Psoas muscle (tissue), 8 donors: ENCODE results near the gene FGGY. TPM values are rescaled to one million over a fixed set of nuclear protein-coding genes. Genes with fewer than 3 reads are reported as not detected.
A peak's percentile ranks its signal among the peaks of the same experiment; 100 is the strongest.

Source experiments
- ATAC-seq, 4 donors: fragments of 200-7000 bp; cut with Tn5 transposase; one replicate each; pipeline ENCODE4 v1.9.1; 2020; ENCODE audit warnings: moderate library complexity in 3 of 4, mild to moderate bottlenecking in 2 of 4
- DNase-seq, 2 donors: peaks; one replicate each; pipeline ENCODE4 v3.0.0-alpha.2; 2020
- H3K27ac ChIP-seq: fragments of 200-600 bp; one replicate; pipeline ENCODE4 v1.8.0; 2022
- H3K27me3 ChIP-seq, 3 donors: fragments of 200-600 bp in 1 of 3; one replicate each; pipeline versions ENCODE4 v1.6.1 to v1.8.0; 2013 to 2022; ENCODE audit warnings: low read length in 2 of 3, mild to moderate bottlenecking in 2 of 3, moderate library complexity in 1 of 3; ENCODE audit not compliant: insufficient read depth in 3 of 3
- H3K36me3 ChIP-seq, 2 donors: fragments of 200-600 bp in 1 of 2; one replicate each; pipeline versions ENCODE4 v1.6.1 to v1.8.0; 2013 to 2022; ENCODE audit warnings: low read depth in 1 of 2, mild to moderate bottlenecking in 1 of 2, moderate library complexity in 1 of 2; ENCODE audit not compliant: insufficient read depth in 1 of 2
- H3K4me1 ChIP-seq: fragments of 200-600 bp; one replicate; pipeline ENCODE4 v1.8.0; 2022
- H3K4me3 ChIP-seq: fragments of 200-600 bp; one replicate; pipeline ENCODE4 v1.8.0; 2022; ENCODE audit warnings: mild to moderate bottlenecking
- H3K9me3 ChIP-seq: fragments of 200-600 bp; one replicate; pipeline ENCODE4 v1.8.0; 2022
- CTCF ChIP-seq: fragments of 200-600 bp; IDR thresholded peaks from one replicate; pipeline ENCODE4 v1.8.0; 2022; ENCODE audit warnings: antibody characterized with exemption
- WGBS, 3 donors: extraction: QIAGEN DNeasy Blood & Tissue Kit; methylation state at CpG; one replicate each; pipeline versions ENCODE4 v1.1.6 to v1.1.7; 2013; 5-methylcytosine and 5-hydroxymethylcytosine counted together
- intact Hi-C, 2 donors: fragments of 100-400 bp; cut with DNase I; formaldehyde crosslinking; loops; one replicate each; pipeline versions ENCODE4 v1.11.0 to v1.14.2; 2022
- polyA plus RNA-seq, 3 donors: library from polyadenylated mRNA; stranded (reverse); fragments of 200-250 nt; gene quantifications; one replicate each; pipeline ENCODE4 v1.2.3, GENCODE V29; 2013
- total RNA-seq, 4 donors: library from RNA; stranded (reverse); fragmentation: NEBNext Ultra II Directional in 2 of 4; extraction: Animal tissue kit (Norgen Biotek cat#: 25700) in 2 of 4; gene quantifications; one replicate each; pipeline versions ENCODE4 v1.2.1 to v1.2.4, GENCODE V29; 2021 to 2023
- donor health status: healthy with polysubstance abuse.
- donor health status: DM: no; HTN: no; CAD: no; lungs with moderate emphysema.
- donor health status: Bipolar disorder and iron deficiency.
- donor health status: healthy.
- donor health status: DM: yes; HTN: yes; CAD: no.
- donor health status: DM: no; HTN: no; CAD: no.
- donor health status: DM: no; HTN: no; CAD: no.
- donor health status: DM: yes; HTN: yes; CAD: no.

The FGGY gene
- total and polyA plus RNA-seq, 7 donors, result 11.9 to 72.2 (median 46.5) TPM

DNA sequence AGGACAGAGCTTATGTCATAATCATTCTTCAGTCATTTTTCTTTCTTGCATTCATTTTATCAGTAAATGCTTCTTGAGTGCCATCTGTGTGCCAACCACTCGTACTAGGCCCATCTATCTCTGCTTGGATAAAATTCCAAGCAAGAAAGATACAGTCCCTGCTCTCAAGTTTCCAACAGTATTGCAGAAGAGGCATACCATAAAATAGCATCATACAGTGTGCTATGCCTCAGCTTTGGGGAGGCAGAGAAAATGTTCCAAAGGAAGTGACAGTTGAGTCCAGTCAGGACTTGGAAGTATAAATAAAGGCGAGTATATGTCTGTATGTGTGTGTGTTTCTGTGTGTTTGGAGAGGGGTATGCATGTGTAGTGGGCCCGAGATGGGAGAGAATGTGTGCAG lies 404.5 kb downstream of the FGGY start:
- H3K4me1 ChIP-seq, result peaks cover 68% of the 10 kb centered on the region
- intact Hi-C loops, result loop anchor here (5.0 to 10.0 kb wide), 3 partner anchors 404 to 959 kb away; partner anchors contain the start of gene FGGY (in 1 of the 2)
- no peaks in the 10 kb centered on the region for H3K36me3 ChIP-seq
- no peak overlapping the region for H3K4me3 ChIP-seq
- TF ChIP-seq CTCF, result no peak
- DNase-seq, result no peak
- H3K27ac ChIP-seq, result peak overlapping the region; percentile 78
- 76 to 92% (median 83%) methylated on average over 3 of the region's 3 CpGs for WGBS, 3 donors
- ATAC-seq, result peak in 1 of 4 donors; percentile 13
- H3K9me3 ChIP-seq, result no peaks in the 10 kb centered on the region
- no peaks in the 10 kb centered on the region for H3K27me3 ChIP-seq

- DNase-seq, result no peak
- Histone ChIP-seq H3K4me1 (peaks cover 76% of the 10 kb centered on the region), H3K9me3 (no peaks in the 10 kb centered on the region), H3K27ac (peak overlapping the region; percentile 78), H3K27me3 (no peaks in the 10 kb centered on the region), H3K36me3 (no peaks in the 10 kb centered on the region), H3K4me3 (no peak overlapping the region)
- intact Hi-C loops, result loop anchor here (5.0 to 10.0 kb wide), 3 partner anchors 406 to 961 kb away; partner anchors contain the start of gene FGGY (in 1 of the 2)
- no peak for TF ChIP-seq CTCF
- peak in 1 of 4 donors; percentile 56 for ATAC-seq
- 65 to 90% (median 86%) methylated on average over 1 of the region's 1 CpG for WGBS, 3 donors
These were observed 406.5 kb downstream of the FGGY start for GRCh38 chr1:59703226-59703917.

GRCh38 chr1:59703918-59704378 lies 407.1 kb downstream of the FGGY start:
- peaks cover 71% of the 10 kb centered on the region for H3K4me1 ChIP-seq
- DNase-seq (no peak), ATAC-seq (no peak)
- no peak for TF ChIP-seq CTCF
- no peaks in the 10 kb centered on the region for H3K27me3 ChIP-seq
- no peaks in the 10 kb centered on the region for H3K36me3 ChIP-seq
- H3K4me3 ChIP-seq, result no peak overlapping the region
- WGBS, 3 donors, result 76 to 87% (median 78%) methylated on average over 6 of the region's 6 CpGs
- H3K9me3 ChIP-seq, result no peaks in the 10 kb centered on the region
- peak overlapping the region; percentile 78 for H3K27ac ChIP-seq
- intact Hi-C loops, result loop anchor here (5.0 to 10.0 kb wide), 3 partner anchors 407 to 962 kb away; partner anchors contain the start of gene FGGY (in 1 of the 2)

GRCh38 chr1:59704716-59705115 lies 407.8 kb downstream of the FGGY start:
- Histone ChIP-seq H3K36me3 (no peaks in the 10 kb centered on the region), H3K27ac (peak overlapping the region; percentile 78), H3K9me3 (no peaks in the 10 kb centered on the region), H3K4me1 (peaks cover 63% of the 10 kb centered on the region), H3K27me3 (no peaks in the 10 kb centered on the region), H3K4me3 (no peak overlapping the region)
- WGBS, 3 donors, result 50 to 65% (median 55%) methylated on average over 2 of the region's 2 CpGs
- intact Hi-C loops, result loop anchor here (5.0 to 10.0 kb wide), 5 partner anchors 53 to 962 kb away; partner anchors contain the start of genes FGGY (in 1 of the 2) and JUN (in 1 of the 2)
- no peak for DNase-seq
- no peak for ATAC-seq
- no peak for TF ChIP-seq CTCF
